ENCODE measurements around the gene PPP1R12A.

The PPP1R12A gene

DNA sequence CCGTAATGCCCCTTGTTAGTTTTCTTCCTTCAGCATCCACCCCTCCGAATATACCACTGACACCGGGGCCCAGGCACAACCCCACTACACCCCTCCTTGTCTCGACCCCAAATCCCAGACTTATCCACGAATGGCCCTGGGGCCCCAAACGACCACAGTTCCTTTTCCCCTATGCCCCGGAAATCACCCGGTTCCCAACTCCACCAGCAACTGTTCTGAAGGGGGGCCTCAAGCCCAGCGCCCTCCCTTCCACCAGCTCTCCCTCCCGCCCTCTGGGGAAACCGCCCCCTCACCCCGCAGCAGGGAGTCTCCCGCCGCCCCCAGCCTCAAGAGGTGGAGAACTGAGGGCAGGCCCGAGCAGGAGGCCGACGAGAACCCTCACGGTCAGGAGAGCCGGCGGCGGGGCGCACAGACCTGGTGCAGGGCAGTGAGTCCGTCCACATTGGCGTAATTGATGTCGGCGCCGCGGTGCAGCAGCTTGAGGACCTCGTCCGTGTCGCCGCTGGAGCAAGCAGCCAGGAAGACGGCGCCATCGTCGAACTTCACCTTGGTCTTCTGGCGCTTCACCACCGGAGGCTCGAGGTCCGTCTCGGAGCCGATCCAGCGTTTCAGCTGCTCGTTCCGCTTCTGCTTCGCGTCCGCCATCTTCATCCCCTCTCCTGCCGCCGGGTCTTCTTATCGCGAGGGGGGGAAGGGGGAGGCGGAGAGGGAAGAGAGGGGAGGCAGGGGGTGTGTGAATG is 446 bp downstream of the PPP1R12A start:
- DNase-seq = peak; percentile 27

GRCh38 chr12:79933532-79934264 is 1.2 kb downstream of the PPP1R12A start:
- DNase-seq = no peak

DNA sequence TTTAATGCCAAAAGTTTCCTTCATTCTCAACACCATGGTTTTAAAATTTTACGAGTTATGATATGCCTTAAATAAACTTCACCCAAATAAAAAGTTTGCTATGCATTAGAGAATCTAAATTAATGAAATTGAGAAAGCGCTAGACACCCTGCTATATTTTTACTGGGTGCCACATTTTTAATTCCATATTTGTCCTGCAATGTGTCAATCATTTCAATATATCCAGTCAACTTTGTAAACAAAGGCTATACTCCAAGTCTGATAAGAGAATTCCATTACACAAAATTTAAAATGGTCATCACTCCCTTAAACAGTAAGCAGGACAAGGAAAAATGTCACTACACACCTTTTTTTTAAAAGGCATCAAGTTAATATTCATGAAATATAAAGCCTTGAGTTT is 1.9 kb downstream of the PPP1R12A start:
- DNase-seq = no peak

DNA sequence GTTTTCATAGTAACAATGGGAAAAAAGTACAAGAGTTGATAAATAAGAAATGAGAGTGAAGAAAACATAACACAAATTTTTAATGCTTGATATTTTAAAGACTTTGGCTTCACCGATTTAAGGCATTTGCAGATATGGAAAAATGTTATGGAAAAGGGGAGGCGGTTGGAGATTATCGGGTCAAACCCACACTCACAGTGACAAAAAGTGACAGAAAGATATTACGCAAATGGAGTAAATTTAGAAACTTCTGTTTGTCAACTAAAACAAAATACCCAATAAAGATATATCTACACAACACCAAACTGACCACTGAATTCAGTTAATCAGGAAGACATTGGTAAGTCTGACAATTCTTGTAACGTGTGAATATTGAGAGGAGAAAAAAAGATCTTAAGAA is 2.5 kb downstream of the PPP1R12A start:
- no peak for DNase-seq

GRCh38 chr12:79929065-79929464 is 5.8 kb downstream of the PPP1R12A start:
- no peak for DNase-seq

DNA sequence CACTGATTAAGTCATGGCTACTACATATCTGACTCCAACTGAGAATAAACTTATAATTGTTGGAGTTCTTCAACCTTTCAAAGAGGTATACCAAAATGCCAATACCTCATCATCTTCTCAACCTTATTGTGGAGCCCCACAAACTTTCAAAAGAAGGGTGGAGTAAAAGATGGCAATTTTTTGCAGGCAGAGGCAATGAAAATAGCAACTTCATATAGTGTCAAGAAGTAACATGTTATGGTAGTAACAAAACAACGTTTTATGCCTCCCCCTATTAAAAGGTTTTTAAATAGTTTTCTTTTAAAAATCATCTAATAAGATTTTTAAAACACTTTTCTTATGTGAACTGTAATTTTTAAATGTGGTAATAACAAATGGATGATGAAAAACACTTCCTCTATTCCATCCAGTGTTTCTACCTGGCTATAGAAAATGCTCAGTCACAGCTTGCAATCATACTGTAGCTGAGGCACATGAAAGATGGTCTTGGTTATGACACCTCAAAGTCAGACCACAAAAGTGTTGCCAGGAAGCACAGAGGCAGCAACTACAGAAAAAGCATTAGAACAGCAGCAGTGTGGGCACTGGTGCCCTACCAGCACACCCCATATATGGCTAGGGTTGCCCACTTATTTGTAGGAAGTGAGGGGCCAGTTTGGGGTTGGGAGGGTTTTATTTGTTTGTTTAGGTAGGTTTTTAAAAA is 7.0 kb downstream of the PPP1R12A start:
- DNase-seq = no peak

- DNase-seq = no peak
Observed at GRCh38 chr12:79926951-79927350, 7.9 kb downstream of the PPP1R12A start.

DNA sequence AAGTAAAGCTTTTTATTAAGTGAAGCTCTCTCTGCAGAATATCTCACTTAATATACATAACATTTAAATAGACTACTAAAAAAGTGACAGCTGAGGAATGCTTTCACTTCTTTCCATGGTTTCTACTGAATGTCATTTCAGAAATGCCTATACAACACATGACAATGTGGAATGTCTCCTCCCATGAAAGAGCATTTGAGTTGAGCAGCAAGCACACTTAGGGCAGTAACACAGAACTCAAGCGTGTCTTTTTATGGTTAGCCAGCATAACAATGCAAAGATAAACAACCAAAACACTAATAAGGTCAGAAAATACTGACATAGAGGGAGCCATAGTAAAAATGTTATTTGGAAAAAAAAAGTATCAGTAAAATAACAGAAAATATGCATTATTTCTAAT is 9.4 kb downstream of the PPP1R12A start:
- DNase-seq = no peak

- DNase-seq = no peak
Observed at GRCh38 chr12:79921786-79922185, 13.1 kb downstream of the PPP1R12A start.

GRCh38 chr12:79920421-79921238 is 14.3 kb downstream of the PPP1R12A start:
- DNase-seq = no peak

DNA sequence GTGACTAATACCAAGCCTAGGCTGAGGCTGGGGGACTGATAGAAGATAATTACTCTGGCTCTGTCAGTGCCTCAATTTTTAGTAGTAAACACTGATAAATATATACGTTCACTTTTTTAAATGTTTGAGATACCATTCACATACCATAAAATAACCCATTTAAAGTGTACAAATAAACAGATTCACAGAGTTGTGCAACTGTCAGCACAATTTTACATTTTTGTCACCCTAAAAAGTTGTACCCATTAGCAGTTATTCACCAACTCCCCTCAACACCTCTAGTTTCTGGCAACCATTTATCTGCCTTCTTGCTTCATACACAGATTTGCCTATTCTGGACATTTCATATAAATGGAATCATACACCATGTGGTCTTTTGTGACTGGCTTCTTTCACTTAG is 15.1 kb downstream of the PPP1R12A start:
- no peak for DNase-seq

DNA sequence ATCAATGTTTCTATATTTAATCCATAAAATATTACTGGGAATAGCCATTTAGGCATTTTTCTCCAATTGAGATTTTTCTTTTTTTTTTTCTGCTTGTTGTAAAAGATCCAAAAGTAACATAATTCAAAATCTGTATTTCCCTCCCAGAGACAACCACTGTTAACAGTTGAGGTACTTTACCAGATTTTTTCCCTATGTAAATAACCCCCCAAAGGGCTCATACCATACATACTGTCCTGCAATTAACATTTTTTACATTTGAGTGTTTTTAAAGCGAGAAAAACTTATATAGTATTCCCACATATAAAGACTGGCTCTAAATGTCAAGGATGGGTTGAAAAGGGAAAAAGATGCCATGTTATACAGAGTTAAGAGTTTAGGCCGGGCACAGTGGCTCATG is 18.1 kb downstream of the PPP1R12A start:
- no peak for DNase-seq

DNA sequence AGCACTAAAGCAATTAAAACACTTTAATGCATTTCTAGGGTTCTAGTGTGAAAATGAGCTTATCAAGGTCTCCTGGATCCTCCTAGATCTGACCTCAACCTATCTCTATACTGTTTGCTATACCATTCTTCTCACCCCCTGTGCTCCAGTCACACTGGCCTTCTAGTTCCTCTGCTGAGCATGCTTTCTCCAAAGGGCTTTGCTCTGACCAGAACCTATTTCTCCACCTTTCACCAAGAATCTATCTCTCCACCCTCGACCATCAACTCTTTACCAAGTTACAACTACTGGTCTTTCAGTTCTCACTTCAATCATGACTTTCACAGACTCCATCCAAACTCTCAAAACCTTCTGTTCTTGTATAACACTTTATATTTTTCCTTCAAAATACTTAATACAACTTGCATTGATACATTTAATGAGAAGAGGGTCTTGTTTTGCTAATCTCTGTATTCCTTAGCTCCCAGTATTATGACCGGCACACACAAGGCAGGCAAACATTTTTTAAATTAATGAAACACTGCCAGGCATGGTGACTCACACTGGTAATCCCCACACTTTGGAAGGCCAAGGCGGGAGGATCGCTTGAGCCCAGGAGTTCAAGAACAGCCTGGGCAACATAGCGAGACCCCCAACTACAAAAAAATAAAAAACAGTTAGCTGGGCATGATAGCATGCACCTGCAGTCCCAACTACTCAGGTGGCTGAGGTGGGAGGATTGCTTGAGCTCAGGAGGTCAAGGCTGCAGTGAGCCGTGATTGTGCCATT is 22.8 kb downstream of the PPP1R12A start:
- peak; percentile 78 for DNase-seq

DNA sequence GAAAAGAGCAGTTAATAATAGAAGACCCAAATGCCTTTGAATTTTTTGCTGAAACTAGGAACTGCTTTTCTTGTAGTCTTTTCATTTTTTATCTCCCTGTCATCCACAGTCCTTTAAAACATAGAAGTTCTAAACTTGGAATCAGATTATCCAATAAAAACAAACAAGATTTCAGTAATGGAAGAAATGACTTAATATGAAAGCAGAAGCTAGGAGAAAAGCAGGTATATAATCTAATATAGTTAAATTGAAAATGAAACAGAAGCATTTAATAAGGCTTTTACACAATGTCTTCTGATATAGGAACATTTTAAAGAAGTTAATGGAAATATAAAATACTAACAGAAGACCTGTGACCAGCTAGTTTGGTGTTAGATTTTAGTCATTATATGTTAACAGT is 26.5 kb downstream of the PPP1R12A start:
- DNase-seq = no peak

DNA sequence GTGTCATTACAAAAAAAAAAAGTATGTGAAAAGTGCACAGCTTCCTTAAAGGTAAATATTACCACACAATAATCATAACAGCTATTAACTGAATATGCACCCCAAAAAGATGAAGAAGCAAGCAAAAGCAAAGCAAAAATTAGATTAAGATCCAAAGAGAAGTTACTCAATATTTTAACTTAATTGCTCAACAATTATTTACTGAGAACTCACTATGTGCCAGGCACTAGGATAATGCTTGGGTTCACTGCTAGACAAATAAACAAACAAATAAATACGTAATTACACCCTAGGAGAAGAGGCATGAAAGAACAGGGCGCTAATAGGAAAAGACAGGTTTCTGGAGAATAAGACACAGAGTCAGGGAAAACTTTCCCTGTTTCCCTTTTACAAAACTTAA is 33.4 kb downstream of the PPP1R12A start:
- no peak for DNase-seq

GRCh38 chr12:79900951-79901350 is 33.9 kb downstream of the PPP1R12A start:
- DNase-seq = no peak

DNA sequence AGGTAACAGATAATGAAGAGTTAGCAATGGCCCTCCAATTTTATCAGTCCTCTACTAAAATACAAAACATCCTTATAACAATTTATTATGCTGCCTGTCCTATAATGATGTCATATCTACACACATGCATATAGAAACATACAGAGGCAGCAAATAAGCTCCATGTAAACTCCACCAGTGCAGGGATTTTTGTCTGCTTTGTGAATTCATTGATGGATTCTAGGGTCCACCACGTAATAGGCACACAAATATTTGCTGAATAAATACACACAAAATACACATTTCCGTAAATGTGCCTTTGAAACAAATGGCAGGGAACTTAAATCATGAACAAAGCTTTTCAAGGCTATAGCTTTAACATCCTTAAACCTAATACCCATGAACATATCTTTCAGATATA is 34.7 kb downstream of the PPP1R12A start:
- no peak for DNase-seq

GRCh38 chr12:79897617-79898016 is 37.3 kb downstream of the PPP1R12A start:
- DNase-seq = peak; percentile 100

DNA sequence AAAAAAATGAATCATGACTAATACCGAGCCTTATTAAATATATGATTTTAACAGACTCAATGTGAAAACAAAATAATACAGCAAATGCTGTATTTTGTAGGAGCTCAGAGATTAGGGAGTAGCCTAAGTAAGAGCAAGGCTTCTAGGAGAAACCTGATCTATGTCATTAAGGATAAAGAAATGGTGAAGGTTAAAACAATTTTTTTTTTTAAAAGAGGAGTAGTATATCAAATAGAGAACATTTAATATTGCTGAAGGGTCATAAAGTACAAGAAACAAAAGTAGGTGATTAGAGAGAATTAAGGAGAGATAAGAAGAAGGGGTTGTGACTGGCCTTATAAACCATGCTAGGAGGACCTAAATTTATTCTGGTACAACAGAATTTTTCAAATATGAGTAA is 39.1 kb downstream of the PPP1R12A start:
- no peak for DNase-seq

GRCh38 chr12:79895071-79895470 is 39.8 kb downstream of the PPP1R12A start:
- no peak for DNase-seq

DNA sequence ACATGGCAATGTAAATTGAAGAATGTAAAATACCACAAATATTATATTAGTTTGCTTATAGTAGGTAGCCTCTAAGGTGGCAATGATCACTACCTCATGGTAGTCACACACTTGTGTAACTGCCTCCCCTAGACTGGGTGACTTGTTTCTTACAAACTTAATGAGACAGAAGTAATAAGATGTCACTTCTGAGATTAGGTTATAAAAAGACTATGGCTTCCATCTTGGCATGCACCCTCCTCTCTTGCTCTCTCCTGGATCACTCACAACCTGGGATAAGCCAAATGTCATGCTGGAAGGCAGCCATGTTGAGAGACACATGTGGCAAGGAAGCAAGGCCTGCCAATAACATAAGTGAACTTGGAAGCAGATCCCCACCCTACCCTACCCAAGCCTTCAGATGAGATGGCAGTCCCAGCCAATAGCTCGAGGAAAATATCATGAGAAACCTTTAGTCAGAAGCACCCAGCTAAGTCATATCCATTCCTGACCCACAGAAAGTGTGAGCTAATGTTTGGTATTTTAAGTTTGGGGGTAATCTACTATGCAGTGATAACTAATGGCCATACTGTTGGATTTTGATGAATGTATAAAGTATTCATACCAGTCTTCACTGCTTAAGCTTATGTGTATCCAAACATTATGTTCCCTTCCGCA is 43.3 kb downstream of the PPP1R12A start:
- DNase-seq = no peak

GRCh38 chr12:79887890-79888289 is 47.0 kb downstream of the PPP1R12A start:
- no peak for DNase-seq

All from NCI-H226 (cell line).